ENCODE results near the gene DGKQ. TPM values are rescaled to one million over a fixed set of nuclear protein-coding genes. Genes with fewer than 3 reads are reported as not detected.

The DGKQ gene
- total and polyA plus RNA-seq, 2 experiments from 2014 or later: 4.0 to 22.4 TPM

DNA sequence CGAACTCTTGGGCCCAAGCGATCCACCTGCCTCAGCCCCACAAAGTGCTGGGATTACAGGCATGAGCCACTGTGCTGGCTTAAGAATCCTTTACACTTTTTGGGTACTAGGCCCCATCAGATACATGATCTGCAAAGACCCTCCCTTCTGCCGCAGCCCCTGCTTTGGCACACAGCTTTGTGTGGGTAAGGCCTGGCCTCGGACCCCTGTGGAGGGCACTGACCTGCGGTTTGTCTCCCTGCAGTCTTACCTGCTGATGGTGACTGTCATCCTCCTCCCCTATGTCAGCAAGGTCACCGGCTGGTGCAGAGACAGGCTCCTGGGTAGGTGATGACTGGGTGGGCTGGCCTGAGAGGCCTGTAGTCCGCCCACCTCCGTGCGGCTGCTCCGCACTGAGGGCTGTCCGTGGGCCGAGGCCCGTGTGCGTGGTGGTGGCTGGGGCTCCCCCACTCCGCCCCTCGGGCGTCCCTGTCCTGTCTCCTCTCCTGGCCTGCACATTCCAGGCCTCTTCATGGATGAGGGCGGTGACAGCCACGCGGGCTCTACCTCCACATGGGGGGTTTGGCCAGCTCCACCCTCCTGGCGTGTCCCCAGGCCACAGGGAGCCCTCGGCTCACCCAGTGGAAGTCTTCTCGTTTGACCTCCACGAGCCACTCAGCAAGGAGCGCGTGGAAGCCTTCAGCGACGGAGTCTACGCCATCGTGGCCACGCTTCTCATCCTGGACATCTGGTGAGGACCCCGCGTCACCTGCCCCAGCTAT is 18.0 kb downstream of the DGKQ start:
- H3K27me3 Mint-ChIP-seq (ENCODE audit: insufficient read depth, low read depth, poor library complexity): peaks cover 4% of the 10 kb centered on the region
- Histone ChIP-seq H3K4me3 (no peak overlapping the region), H3K27ac (ENCODE audit: low read depth) (no peak overlapping the region), H3K27me3 (ENCODE audit: insufficient read depth) (no peaks in the 10 kb centered on the region), H3K36me3 (ENCODE audit: insufficient read depth) (no peaks in the 10 kb centered on the region), H4K20me1 (replicated peaks; ENCODE audit: insufficient read depth) (no peaks in the 10 kb centered on the region; the same call in 1 of the 2 replicates), H3K79me2 (replicated peaks; ENCODE audit: insufficient read depth) (no peaks in the 10 kb centered on the region), H3F3A (replicated peaks; ENCODE audit: low read depth) (no peaks in the 10 kb centered on the region), H3K4me2 (no peak overlapping the region), H3K9me2 (ENCODE audit: insufficient read depth) (no peaks in the 10 kb centered on the region), H2AFZ (no peak overlapping the region), H3K4me1 (ENCODE audit: insufficient read depth) (no peaks in the 10 kb centered on the region)
- H3K4me3 Mint-ChIP-seq: no peak overlapping the region
- peaks cover 5% of the 10 kb centered on the region; the same call in 2 of the 3 replicates for H3K4me1 Mint-ChIP-seq
- H3K9me3 Mint-ChIP-seq: no peaks in the 10 kb centered on the region
- ATAC-seq (no peak), DNase-seq (ENCODE audit: low spot score) (no peak)
- no peaks in the 10 kb centered on the region; the same call in 2 of the 3 replicates for H3K36me3 Mint-ChIP-seq (ENCODE audit: low read depth)
- no peak overlapping the region for H3K27ac Mint-ChIP-seq
- no peak for TF ChIP-seq ZNF114 (CRISPR knock-in tag; IDR thresholded peaks at IDR 0.05)
- no peak for TF ChIP-seq STAT1 (IDR thresholded peaks at IDR 0.05; ENCODE audit: unreplicated experiment)
- TF ChIP-seq, protein P1, sequence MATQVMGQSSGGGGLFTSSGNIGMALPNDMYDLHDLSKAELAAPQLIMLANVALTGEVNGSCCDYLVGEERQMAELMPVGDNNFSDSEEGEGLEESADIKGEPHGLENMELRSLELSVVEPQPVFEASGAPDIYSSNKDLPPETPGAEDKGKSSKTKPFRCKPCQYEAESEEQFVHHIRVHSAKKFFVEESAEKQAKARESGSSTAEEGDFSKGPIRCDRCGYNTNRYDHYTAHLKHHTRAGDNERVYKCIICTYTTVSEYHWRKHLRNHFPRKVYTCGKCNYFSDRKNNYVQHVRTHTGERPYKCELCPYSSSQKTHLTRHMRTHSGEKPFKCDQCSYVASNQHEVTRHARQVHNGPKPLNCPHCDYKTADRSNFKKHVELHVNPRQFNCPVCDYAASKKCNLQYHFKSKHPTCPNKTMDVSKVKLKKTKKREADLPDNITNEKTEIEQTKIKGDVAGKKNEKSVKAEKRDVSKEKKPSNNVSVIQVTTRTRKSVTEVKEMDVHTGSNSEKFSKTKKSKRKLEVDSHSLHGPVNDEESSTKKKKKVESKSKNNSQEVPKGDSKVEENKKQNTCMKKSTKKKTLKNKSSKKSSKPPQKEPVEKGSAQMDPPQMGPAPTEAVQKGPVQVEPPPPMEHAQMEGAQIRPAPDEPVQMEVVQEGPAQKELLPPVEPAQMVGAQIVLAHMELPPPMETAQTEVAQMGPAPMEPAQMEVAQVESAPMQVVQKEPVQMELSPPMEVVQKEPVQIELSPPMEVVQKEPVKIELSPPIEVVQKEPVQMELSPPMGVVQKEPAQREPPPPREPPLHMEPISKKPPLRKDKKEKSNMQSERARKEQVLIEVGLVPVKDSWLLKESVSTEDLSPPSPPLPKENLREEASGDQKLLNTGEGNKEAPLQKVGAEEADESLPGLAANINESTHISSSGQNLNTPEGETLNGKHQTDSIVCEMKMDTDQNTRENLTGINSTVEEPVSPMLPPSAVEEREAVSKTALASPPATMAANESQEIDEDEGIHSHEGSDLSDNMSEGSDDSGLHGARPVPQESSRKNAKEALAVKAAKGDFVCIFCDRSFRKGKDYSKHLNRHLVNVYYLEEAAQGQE (IDR thresholded peaks at IDR 0.05; ENCODE audit: unreplicated experiment): no peak
- TF ChIP-seq, protein P2, sequence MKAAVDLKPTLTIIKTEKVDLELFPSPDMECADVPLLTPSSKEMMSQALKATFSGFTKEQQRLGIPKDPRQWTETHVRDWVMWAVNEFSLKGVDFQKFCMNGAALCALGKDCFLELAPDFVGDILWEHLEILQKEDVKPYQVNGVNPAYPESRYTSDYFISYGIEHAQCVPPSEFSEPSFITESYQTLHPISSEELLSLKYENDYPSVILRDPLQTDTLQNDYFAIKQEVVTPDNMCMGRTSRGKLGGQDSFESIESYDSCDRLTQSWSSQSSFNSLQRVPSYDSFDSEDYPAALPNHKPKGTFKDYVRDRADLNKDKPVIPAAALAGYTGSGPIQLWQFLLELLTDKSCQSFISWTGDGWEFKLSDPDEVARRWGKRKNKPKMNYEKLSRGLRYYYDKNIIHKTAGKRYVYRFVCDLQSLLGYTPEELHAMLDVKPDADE (IDR thresholded peaks at IDR 0.05): no peak
- TF ChIP-seq, protein P3, sequence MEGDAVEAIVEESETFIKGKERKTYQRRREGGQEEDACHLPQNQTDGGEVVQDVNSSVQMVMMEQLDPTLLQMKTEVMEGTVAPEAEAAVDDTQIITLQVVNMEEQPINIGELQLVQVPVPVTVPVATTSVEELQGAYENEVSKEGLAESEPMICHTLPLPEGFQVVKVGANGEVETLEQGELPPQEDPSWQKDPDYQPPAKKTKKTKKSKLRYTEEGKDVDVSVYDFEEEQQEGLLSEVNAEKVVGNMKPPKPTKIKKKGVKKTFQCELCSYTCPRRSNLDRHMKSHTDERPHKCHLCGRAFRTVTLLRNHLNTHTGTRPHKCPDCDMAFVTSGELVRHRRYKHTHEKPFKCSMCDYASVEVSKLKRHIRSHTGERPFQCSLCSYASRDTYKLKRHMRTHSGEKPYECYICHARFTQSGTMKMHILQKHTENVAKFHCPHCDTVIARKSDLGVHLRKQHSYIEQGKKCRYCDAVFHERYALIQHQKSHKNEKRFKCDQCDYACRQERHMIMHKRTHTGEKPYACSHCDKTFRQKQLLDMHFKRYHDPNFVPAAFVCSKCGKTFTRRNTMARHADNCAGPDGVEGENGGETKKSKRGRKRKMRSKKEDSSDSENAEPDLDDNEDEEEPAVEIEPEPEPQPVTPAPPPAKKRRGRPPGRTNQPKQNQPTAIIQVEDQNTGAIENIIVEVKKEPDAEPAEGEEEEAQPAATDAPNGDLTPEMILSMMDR (conservative IDR thresholded peaks at IDR 0.05; ENCODE audit: low read depth in 2 of 2): no peak
- no peak for TF ChIP-seq ZNF331 (CRISPR knock-in tag; IDR thresholded peaks at IDR 0.05; ENCODE audit: low read depth)
- TF ChIP-seq NANOG (IDR thresholded peaks at IDR 0.05; ENCODE audit: borderline replicate concordance): no peak
- no peak for TF ChIP-seq POLR2AphosphoS5 (IDR thresholded peaks at IDR 0.05; ENCODE audit: low read depth)

Measured in GM23338 (cell line).